Stomach smooth muscle (tissue), 2 donors: ENCODE data around the gene BACH2.

Experiments used
- H3K27ac ChIP-seq: one replicate; pipeline ENCODE4 v1.7.0; 2013; ENCODE audit warnings: mild to moderate bottlenecking, low read length, inconsistent platforms
- H3K27me3 ChIP-seq, 2 donors: one replicate each; pipeline ENCODE4 v1.7.0; 2013; ENCODE audit warnings: low read length in 2 of 2; ENCODE audit not compliant: insufficient read depth in 2 of 2, control insufficient read depth in 1 of 2
- H3K36me3 ChIP-seq, 2 donors: one replicate each; pipeline ENCODE4 v1.7.0; 2013; ENCODE audit warnings: low read length in 2 of 2; ENCODE audit not compliant: control insufficient read depth in 2 of 2, insufficient read depth in 2 of 2
- H3K4me1 ChIP-seq: one replicate; pipeline ENCODE4 v1.7.0; 2013; ENCODE audit warnings: low read length; ENCODE audit not compliant: control insufficient read depth, insufficient read depth
- H3K4me3 ChIP-seq, 2 donors: one replicate each; pipeline ENCODE4 v1.7.0; 2013; ENCODE audit warnings: low read length in 2 of 2
- H3K9ac ChIP-seq, 2 donors: one replicate each; pipeline ENCODE4 v1.7.0; 2013; ENCODE audit warnings: low read length in 2 of 2, mild to moderate bottlenecking in 1 of 2
- H3K9me3 ChIP-seq, 2 donors: one replicate each; pipeline ENCODE4 v1.7.0; 2013; ENCODE audit warnings: low read length in 2 of 2; ENCODE audit not compliant: control insufficient read depth in 2 of 2
- donor health status: healthy.
- donor health status: Pancreatic carcinoma.

BACH2 gene

GRCh38 chr6:89948876-89949275, 347.8 kb downstream of the BACH2 start:
- Histone ChIP-seq H3K9me3 (no peaks in the 10 kb centered on the region), H3K27me3 (peaks cover 0 to 5% of the 10 kb centered on the region in 2 donors), H3K4me3 (no peak overlapping the region), H3K27ac (no peak overlapping the region), H3K9ac (no peak overlapping the region), H3K4me1 (no peaks in the 10 kb centered on the region), H3K36me3 (no peaks in the 10 kb centered on the region)

- H3K4me1 ChIP-seq = no peaks in the 10 kb centered on the region
- H3K9ac ChIP-seq = no peak overlapping the region
- H3K27me3 ChIP-seq = no peaks in the 10 kb centered on the region
- H3K4me3 ChIP-seq = no peak overlapping the region
- H3K9me3 ChIP-seq = no peaks in the 10 kb centered on the region
- H3K27ac ChIP-seq = no peak overlapping the region
- H3K36me3 ChIP-seq = no peaks in the 10 kb centered on the region
These were observed 351.7 kb downstream of the BACH2 start for GRCh38 chr6:89944826-89945407.

DNA sequence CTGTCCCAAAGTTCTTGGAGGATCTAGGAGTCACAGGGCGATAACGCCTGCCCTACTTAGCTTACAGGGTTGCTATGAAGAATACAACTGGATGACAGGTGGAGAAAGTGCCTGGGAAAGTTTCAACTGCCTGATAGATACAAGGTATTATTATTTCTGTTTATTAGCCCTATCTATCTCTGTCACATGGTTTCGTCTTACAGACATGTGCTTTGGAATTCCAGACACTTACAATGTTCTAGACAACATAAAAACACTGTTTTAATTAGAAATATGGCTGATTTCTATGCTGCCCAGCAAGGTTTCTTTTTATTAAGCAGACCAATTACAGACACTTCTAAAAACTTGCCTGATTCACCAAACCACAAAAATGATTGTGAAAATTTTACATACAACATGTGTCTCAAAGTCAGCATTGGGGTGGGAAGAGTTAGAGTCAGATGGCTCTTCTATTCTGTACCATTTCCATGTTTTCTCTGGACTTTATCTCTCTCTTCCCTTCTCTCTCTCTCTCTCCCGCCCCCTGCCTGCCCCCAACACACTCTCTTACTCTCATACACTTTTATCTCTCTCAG, 352.4 kb downstream of the BACH2 start:
- H3K27me3 ChIP-seq = no peaks in the 10 kb centered on the region
- no peak overlapping the region for H3K27ac ChIP-seq
- no peaks in the 10 kb centered on the region for H3K36me3 ChIP-seq
- no peak overlapping the region for H3K9ac ChIP-seq
- no peaks in the 10 kb centered on the region for H3K9me3 ChIP-seq
- H3K4me3 ChIP-seq = no peak overlapping the region
- H3K4me1 ChIP-seq = no peaks in the 10 kb centered on the region

DNA sequence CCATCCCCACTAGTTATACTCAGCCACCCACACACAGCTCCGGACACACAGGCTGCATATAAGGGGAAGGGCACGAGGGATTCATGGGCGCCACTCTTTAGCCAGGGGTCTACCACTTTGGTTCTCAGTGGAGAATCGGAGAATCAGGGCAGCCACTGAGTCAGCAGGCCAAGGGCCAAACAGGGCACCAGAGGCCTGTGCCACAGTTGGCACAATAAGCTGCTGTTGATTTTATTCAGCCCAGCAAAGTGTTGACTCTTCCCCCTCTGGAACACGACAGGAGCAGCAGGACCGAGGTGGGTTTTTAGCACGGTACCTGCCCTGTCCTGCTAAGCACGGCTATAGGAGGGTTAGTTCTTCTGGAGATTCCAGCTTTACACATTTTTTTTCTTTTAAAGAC, 354.0 kb downstream of the BACH2 start:
- Histone ChIP-seq H3K9me3 (no peaks in the 10 kb centered on the region), H3K4me3 (no peak overlapping the region), H3K27ac (no peak overlapping the region), H3K9ac (no peak overlapping the region), H3K36me3 (no peaks in the 10 kb centered on the region), H3K27me3 (no peaks in the 10 kb centered on the region), H3K4me1 (no peaks in the 10 kb centered on the region)

DNA sequence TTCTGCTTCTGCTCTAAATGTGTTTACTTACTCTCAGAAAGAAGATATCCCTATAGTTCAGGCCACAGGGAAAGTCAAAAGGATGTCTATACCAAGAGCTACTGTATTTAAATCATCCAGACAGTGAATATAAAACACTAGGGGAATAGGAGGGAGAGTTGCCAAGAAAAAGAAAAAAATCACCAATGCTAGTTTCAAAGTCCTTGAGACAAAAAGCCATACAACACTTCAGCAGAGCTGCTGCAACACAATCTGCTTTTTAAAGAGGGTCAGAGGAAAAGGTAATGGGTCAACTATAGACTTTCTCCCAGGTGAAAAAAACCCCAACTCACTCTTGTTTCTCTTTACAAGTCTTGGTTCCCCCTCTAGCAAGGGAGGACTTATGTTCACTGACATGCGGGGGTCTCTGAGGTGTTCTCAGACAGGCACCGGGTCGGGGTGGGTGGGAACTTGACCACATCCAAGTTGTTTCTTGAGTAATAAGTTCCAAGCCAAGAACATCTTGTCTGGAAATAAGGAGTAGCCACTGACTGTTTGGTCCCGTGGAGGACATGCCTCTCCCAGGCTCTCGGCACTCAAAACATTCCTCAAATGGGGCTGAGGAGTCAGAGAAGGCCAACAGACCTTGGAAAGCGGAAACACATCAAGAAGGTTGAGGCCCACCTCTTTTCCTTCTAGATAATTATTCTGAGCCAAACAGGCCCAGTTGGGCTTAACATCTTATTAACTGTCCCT, 354.7 kb downstream of the BACH2 start:
- Histone ChIP-seq H3K4me1 (no peaks in the 10 kb centered on the region), H3K27ac (no peak overlapping the region), H3K9ac (no peak overlapping the region), H3K36me3 (no peaks in the 10 kb centered on the region), H3K4me3 (no peak overlapping the region), H3K27me3 (no peaks in the 10 kb centered on the region), H3K9me3 (no peaks in the 10 kb centered on the region)

DNA sequence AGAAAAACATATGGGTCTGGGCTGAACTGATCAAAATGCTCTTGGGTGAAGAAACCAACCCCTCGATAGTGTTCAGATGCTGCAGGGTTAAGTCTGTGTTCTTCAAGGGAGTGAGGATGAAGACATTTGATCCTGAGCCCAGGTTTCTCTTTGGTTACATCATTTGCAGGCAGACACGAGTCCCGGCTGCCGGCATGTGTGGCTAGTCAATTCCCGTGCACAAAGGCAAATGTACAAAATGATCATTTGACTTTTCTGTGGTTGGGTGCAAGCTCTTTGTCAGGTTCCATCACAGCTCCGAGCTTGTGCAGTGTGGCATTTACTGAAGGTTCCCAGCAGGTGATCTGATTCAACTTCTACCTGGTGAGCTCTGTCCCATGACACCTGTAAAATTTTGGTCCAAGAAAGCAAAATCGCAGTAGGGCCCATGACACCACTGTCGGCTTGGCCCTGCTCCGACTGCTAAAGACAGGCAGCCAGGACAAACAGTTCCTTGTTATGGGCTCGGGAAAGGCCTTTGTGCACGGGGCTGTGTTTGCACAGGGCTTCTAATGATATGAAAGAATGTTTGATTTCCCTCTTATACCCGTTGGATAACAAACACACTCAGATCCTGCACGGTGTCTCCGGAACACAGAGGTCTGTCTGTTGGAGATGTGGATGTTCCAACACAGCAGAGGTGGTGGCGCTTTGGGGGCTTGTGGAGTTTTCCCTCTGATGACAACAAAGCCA, 355.4 kb downstream of the BACH2 start:
- Histone ChIP-seq H3K4me1 (no peaks in the 10 kb centered on the region), H3K36me3 (no peaks in the 10 kb centered on the region), H3K4me3 (no peak overlapping the region), H3K9me3 (no peaks in the 10 kb centered on the region), H3K9ac (no peak overlapping the region), H3K27me3 (no peaks in the 10 kb centered on the region), H3K27ac (no peak overlapping the region)

- Histone ChIP-seq H3K27ac (no peak overlapping the region), H3K27me3 (no peaks in the 10 kb centered on the region), H3K4me3 (no peak overlapping the region), H3K36me3 (no peaks in the 10 kb centered on the region), H3K9ac (no peak overlapping the region), H3K4me1 (no peaks in the 10 kb centered on the region), H3K9me3 (no peaks in the 10 kb centered on the region)
These were observed 356.2 kb downstream of the BACH2 start for GRCh38 chr6:89940225-89941027.

DNA sequence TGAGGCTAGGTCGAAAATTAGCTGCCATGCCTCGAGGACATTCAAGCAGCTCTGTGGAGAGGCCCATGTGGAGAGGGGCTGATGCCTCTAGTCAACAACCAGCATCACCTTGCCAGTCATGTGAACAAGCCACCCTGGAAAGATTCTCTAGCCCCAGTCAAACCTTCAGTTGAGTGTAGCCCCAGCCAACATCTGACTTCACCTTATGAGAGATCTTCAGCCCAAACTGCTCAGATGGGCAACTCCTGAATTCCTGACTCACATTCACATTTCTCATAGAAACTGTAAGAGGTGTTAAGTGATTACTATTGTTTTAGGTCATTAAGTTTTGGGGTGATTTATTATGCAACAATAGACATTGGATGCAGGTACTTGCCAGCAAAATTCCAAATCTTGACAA, 357.5 kb downstream of the BACH2 start:
- no peaks in the 10 kb centered on the region for H3K27me3 ChIP-seq
- no peaks in the 10 kb centered on the region for H3K4me1 ChIP-seq
- H3K9ac ChIP-seq = no peak overlapping the region
- no peak overlapping the region for H3K27ac ChIP-seq
- no peaks in the 10 kb centered on the region for H3K36me3 ChIP-seq
- no peak overlapping the region for H3K4me3 ChIP-seq
- H3K9me3 ChIP-seq = no peaks in the 10 kb centered on the region

GRCh38 chr6:89938014-89938413, 358.6 kb downstream of the BACH2 start:
- Histone ChIP-seq H3K27me3 (no peaks in the 10 kb centered on the region), H3K36me3 (no peaks in the 10 kb centered on the region), H3K9ac (no peak overlapping the region), H3K27ac (no peak overlapping the region), H3K9me3 (no peaks in the 10 kb centered on the region), H3K4me1 (no peaks in the 10 kb centered on the region), H3K4me3 (no peak overlapping the region)

- Histone ChIP-seq H3K4me1 (no peaks in the 10 kb centered on the region), H3K27ac (no peak overlapping the region), H3K36me3 (no peaks in the 10 kb centered on the region), H3K9ac (no peak overlapping the region), H3K27me3 (no peaks in the 10 kb centered on the region), H3K4me3 (no peak overlapping the region), H3K9me3 (no peaks in the 10 kb centered on the region)
These were observed 360.5 kb downstream of the BACH2 start for GRCh38 chr6:89936177-89936576.
